K562 (cell line): ENCODE results near the gene ZMYM4. TPM values are rescaled to one million over a fixed set of nuclear protein-coding genes. Genes with fewer than 3 reads are reported as not detected.

ENCODE experiments used
- CBX3 ChIP-seq, 2 experiments: IDR thresholded peaks; 1 replicate in 1 of 2; 2 replicates in 1 of 2; pipeline ENCODE4 v1.6.1; 2012; ENCODE audit warnings: inconsistent platforms in 2 of 2, low read length in 2 of 2, borderline replicate concordance in 1 of 2, control low read depth in 1 of 2
- CTCF ChIP-seq, 3 experiments: IDR thresholded peaks in 2 of 3; conservative IDR thresholded peaks in 1 of 3; 2 replicates each; pipeline ENCODE4 v1.5.1; 2011 to 2012; ENCODE audit warnings: low read length in 3 of 3, mild to moderate bottlenecking in 3 of 3, control low read depth in 2 of 3, improper control_type of control experiment in 1 of 3, inconsistent platforms in 1 of 3, low read depth in 1 of 3, mixed read lengths in 1 of 3, moderate library complexity in 1 of 3; ENCODE audit not compliant: insufficient read depth in 2 of 3
- DMBX1 ChIP-seq: fragments of 250-450 bp; sonication (Bioruptor Pico); IDR thresholded peaks from 2 replicates; pipeline ENCODE4 v1.8.0; 2022; ENCODE audit warnings: inconsistent platforms, mild to moderate bottlenecking, moderate library complexity, borderline replicate concordance
- ESRRA ChIP-seq: fragments of 450-650 bp; IDR thresholded peaks from 2 replicates; pipeline ENCODE4 v1.6.1; 2014; ENCODE audit warnings: low read depth, mild to moderate bottlenecking, moderate library complexity, borderline replicate concordance
- ETV5 ChIP-seq: sonication (generic); formaldehyde crosslinking; IDR thresholded peaks from 2 replicates; pipeline ENCODE4 v1.4.0; 2020; ENCODE audit warnings: low read depth, mild to moderate bottlenecking, missing genetic modification reagents
- FOXK1 ChIP-seq: sonication (generic); formaldehyde crosslinking; IDR thresholded peaks from 2 replicates; pipeline ENCODE4 v1.8.0; 2022; ENCODE audit warnings: missing genetic modification reagents, mild to moderate bottlenecking, borderline replicate concordance
- KDM4B ChIP-seq, 2 experiments: fragments of 450-650 bp in 1 of 2; sonication (generic) in 1 of 2; IDR thresholded peaks; 2 replicates each; pipeline ENCODE4 v1.6.1; 2016 to 2017; ENCODE audit warnings: borderline replicate concordance in 2 of 2, antibody characterized with exemption in 1 of 2, low read depth in 1 of 2, mild to moderate bottlenecking in 1 of 2
- NKRF ChIP-seq: fragments of 450-650 bp; IDR thresholded peaks from 2 replicates; pipeline ENCODE4 v1.6.1; 2016; ENCODE audit warnings: borderline replicate concordance
- PATZ1 ChIP-seq: fragments of 250-450 bp; sonication (Bioruptor Pico); IDR thresholded peaks from 2 replicates; pipeline ENCODE4 v1.5.0; 2020; ENCODE audit warnings: mild to moderate bottlenecking, borderline replicate concordance
- SRSF7 ChIP-seq: fragments of 200-400 bp; formaldehyde crosslinking; optimal IDR thresholded peaks from 2 replicates; pipeline ENCODE3; 2017; ENCODE audit warnings: mild to moderate bottlenecking, low read depth, low read length
- TFAM ChIP-seq: fragments of 250-450 bp; sonication (Bioruptor Pico); conservative IDR thresholded peaks from 2 replicates; pipeline ENCODE4 v1.5.0; 2021; ENCODE audit warnings: mild to moderate bottlenecking, moderate library complexity
- ZBTB34 ChIP-seq: fragments of 250-450 bp; sonication (Bioruptor Pico); IDR thresholded peaks from 2 replicates; pipeline ENCODE4 v1.8.0; 2021; ENCODE audit warnings: mild to moderate bottlenecking, moderate library complexity
- ZNF143 ChIP-seq: sonication (generic); formaldehyde crosslinking; IDR thresholded peaks from 2 replicates; pipeline ENCODE4 v1.9.0; 2022; ENCODE audit warnings: mild to moderate bottlenecking, missing genetic modification reagents
- ZNF212 ChIP-seq: fragments of 450-650 bp; formaldehyde crosslinking; IDR thresholded peaks from 2 replicates; pipeline ENCODE4 v1.4.0; 2020; ENCODE audit warnings: mild to moderate bottlenecking
- ZNF217 ChIP-seq: sonication (generic); formaldehyde crosslinking; IDR thresholded peaks from 2 replicates; pipeline ENCODE4 v1.8.0; 2022; ENCODE audit warnings: mild to moderate bottlenecking, missing genetic modification reagents
- ZNF316 ChIP-seq: fragments of 450-650 bp; IDR thresholded peaks from 2 replicates; pipeline ENCODE4 v1.6.1; 2016
- ZNF584 ChIP-seq: fragments of 200-800 bp; sonication (Bioruptor generic); IDR thresholded peaks from 2 replicates; pipeline ENCODE4 v1.6.1; 2016; ENCODE audit warnings: low read depth, mild to moderate bottlenecking, missing genetic modification characterization, missing compliant biosample characterization
- ZNF644 ChIP-seq: fragments of 200-800 bp; sonication (Bioruptor generic); IDR thresholded peaks from 2 replicates; pipeline ENCODE4 v1.6.1; 2016; ENCODE audit warnings: low read depth, missing genetic modification characterization, missing compliant biosample characterization
- polyA plus RNA-seq, 8 experiments: library from polyadenylated mRNA; depleted of rRNA in 4 of 8; stranded (reverse) in 5 of 8; unstranded in 3 of 8; fragments of >200 nt; fragmentation: Nextera tagmentation in 2 of 8; fragmentation: Illumina TruSeq in 1 of 8; extraction: Ambion mirVana in 2 of 8; extraction: Trizol in 1 of 8; gene quantifications; 2 replicates each; pipeline versions ENCODE4 v1.2.1 to v1.2.3, GENCODE V29; 2011 to 2014; ENCODE audit warnings: inconsistent platforms in 1 of 8, missing spikeins in 1 of 8
- total RNA-seq, 7 experiments: library from RNA; depleted of rRNA in 6 of 7; stranded (reverse); fragments of >200 nt in 6 of 7; fragmentation: Illumina TruSeq in 2 of 7; extraction: Trizol in 2 of 7; gene quantifications; 2 replicates each; pipeline versions ENCODE4 v1.2.1 to v1.2.3, GENCODE V29; 2011 to 2021; ENCODE audit warnings: low replicate concordance in 1 of 7
- TF ChIP-seq, protein P1 (sequence below), 3 experiments: fragments of 200-800 bp in 1 of 3; sonication (Bioruptor generic) in 1 of 3; sonication (generic) in 1 of 3; formaldehyde crosslinking in 1 of 3; IDR thresholded peaks; 2 replicates each; pipeline versions ENCODE4 v1.6.1 to v1.8.0; 2016 to 2022; ENCODE audit warnings: mild to moderate bottlenecking in 2 of 3, missing compliant biosample characterization in 2 of 3, missing genetic modification characterization in 2 of 3, missing genetic modification reagents in 1 of 3

ZMYM4 gene
- total and polyA plus RNA-seq, 9 of the 15 experiments (the other 6 are each of a cell fraction or from before 2014, with no cell fraction given), result 15.2 to 77.2 (median 63.3) TPM

- TF ChIP-seq ZNF584 (CRISPR knock-in tag) (peak; percentile 31; the same call in 1 of the 2 replicates), ETV5 (CRISPR knock-in tag) (no peak), DMBX1 (CRISPR knock-in tag) (no peak), ZNF212 (CRISPR knock-in tag) (no peak), SRSF7 (no peak), NKRF (no peak), ESRRA (peak; percentile 97; the same call in 1 of the 2 replicates), ZNF316 (no peak), CBX3 (IDR thresholded peaks at IDR 0.05; ENCODE audit: borderline replicate concordance in 1 of 2, low read length in 2 of 2) (no peak), ZNF644 (tag) (peak; percentile 80; the same call in 1 of the 2 replicates), TFAM (CRISPR knock-in tag) (no peak), KDM4B (IDR thresholded peaks at IDR 0.05; ENCODE audit: borderline replicate concordance in 2 of 2, low read depth in 1 of 2) (no peak), ZNF217 (CRISPR knock-in tag) (no peak), FOXK1 (CRISPR knock-in tag) (no peak), ZNF143 (CRISPR knock-in tag) (no peak), PATZ1 (CRISPR knock-in tag) (no peak), ZBTB34 (CRISPR knock-in tag) (no peak), CTCF (IDR thresholded peaks at IDR 0.05 in 2 of 3, conservative IDR thresholded peaks at IDR 0.05 in 1 of 3; ENCODE audit: insufficient read depth in 2 of 3, low read depth in 1 of 3, low read length in 3 of 3) (no peak)
- TF ChIP-seq, protein P1, sequence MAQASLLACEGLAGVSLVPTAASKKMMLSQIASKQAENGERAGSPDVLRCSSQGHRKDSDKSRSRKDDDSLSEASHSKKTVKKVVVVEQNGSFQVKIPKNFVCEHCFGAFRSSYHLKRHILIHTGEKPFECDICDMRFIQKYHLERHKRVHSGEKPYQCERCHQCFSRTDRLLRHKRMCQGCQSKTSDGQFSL (CRISPR knock-in tag; IDR thresholded peaks at IDR 0.05), result no peak
- TF ChIP-seq, protein P1 (tag; IDR thresholded peaks at IDR 0.05), result no peak
Measured at GRCh38 chr1:35431173-35431599, 162.7 kb downstream of the ZMYM4 start (continued).
